Esophagus squamous epithelium (tissue), 4 donors: ENCODE measurements around the gene TEC.

Experiments
- CTCF ChIP-seq, 6 experiments: fragments of 450-650 bp in 4 of 6; fragments of 200-600 bp in 2 of 6; sonication (generic) in 2 of 6; IDR thresholded peaks; one replicate each; pipeline ENCODE4 v1.5.1; 2016 to 2019; ENCODE audit warnings: antibody characterized with exemption in 6 of 6, mild to moderate bottlenecking in 4 of 6, moderate library complexity in 4 of 6
- POLR2A ChIP-seq, 4 donors: fragments of 450-650 bp; IDR thresholded peaks; one replicate each; pipeline ENCODE4 v1.6.1; 2017; ENCODE audit warnings: antibody characterized with exemption in 4 of 4, mild to moderate bottlenecking in 4 of 4, moderate library complexity in 3 of 4

DNA sequence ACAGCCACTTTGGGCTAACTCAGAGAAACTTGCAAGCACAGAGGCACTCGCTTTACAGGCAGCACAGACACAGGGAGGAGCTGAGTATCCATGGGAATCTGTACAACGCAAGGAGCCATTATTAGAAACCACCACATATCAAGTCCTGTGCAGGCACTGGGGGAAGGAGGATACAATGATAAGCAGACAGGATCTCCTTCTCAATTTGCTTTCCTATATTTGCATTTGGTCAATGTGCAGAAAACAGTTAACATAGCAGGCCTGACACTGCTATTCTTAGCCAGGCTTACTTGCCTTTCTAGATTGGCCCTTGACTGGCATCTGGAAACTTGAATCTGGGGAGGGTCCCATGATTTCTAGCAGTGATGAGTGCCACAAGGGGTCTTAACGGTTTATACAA, 65.8 kb downstream of the TEC start:
- TF ChIP-seq CTCF (IDR thresholded peaks at IDR 0.05) (no peak), POLR2A (IDR thresholded peaks at IDR 0.05) (no peak)
